Upper lobe of left lung (tissue), 6 donors: ENCODE data around the gene PDRG1. TPM values are rescaled to one million over a fixed set of nuclear protein-coding genes. Genes with fewer than 3 reads are reported as not detected.
A peak's percentile ranks its signal among the peaks of the same experiment; 100 is the strongest.

ENCODE experiments used
- ATAC-seq, 2 donors: fragments of 200-7000 bp; cut with Tn5 transposase; one replicate each; pipeline ENCODE4 v1.9.1; 2022; ENCODE audit warnings: mild to moderate bottlenecking in 2 of 2, moderate library complexity in 2 of 2; ENCODE audit not compliant: low FRiP score in 2 of 2
- DNase-seq, 2 donors: peaks; one replicate each; pipeline ENCODE4 v3.0.0-alpha.2; 2019 to 2020
- H3K27ac ChIP-seq, 4 donors: fragments of 200-600 bp; sonication (generic); one replicate each; pipeline ENCODE4 v1.5.1; 2016 to 2019
- H3K27me3 ChIP-seq, 4 donors: fragments of 200-600 bp; sonication (generic); one replicate each; pipeline ENCODE4 v1.5.1; 2017 to 2019
- H3K36me3 ChIP-seq, 4 donors: fragments of 200-600 bp; sonication (generic); one replicate each; pipeline ENCODE4 v1.5.1; 2016 to 2019
- H3K4me1 ChIP-seq, 4 donors: fragments of 200-600 bp; sonication (generic); one replicate each; pipeline ENCODE4 v1.5.1; 2018 to 2019
- H3K4me3 ChIP-seq, 4 donors: fragments of 200-600 bp; sonication (generic); one replicate each; pipeline ENCODE4 v1.5.1; 2017 to 2019; ENCODE audit warnings: mild to moderate bottlenecking in 2 of 4, moderate library complexity in 1 of 4
- H3K9me3 ChIP-seq, 4 donors: fragments of 200-600 bp; sonication (generic); one replicate each; pipeline ENCODE4 v1.5.1; 2018 to 2019
- CTCF ChIP-seq, 6 experiments: fragments of 450-650 bp in 4 of 6; fragments of 200-600 bp in 2 of 6; sonication (generic) in 2 of 6; IDR thresholded peaks; one replicate each; pipeline ENCODE4 v1.5.1; 2016 to 2019; ENCODE audit warnings: antibody characterized with exemption in 6 of 6
- EP300 ChIP-seq, 4 donors: sonication (generic); formaldehyde crosslinking; IDR thresholded peaks; one replicate each; pipeline ENCODE4 v1.5.1; 2017; ENCODE audit warnings: antibody characterized with exemption in 4 of 4, control low read depth in 2 of 4
- POLR2A ChIP-seq, 4 donors: fragments of 450-650 bp; IDR thresholded peaks; one replicate each; pipeline ENCODE4 v1.5.1; 2016 to 2017; ENCODE audit warnings: antibody characterized with exemption in 4 of 4, mild to moderate bottlenecking in 2 of 4
- POLR2AphosphoS5 ChIP-seq, 2 donors: sonication (generic); formaldehyde crosslinking; IDR thresholded peaks; one replicate each; pipeline ENCODE4 v1.5.1; 2017; ENCODE audit warnings: antibody characterized with exemption in 2 of 2
- WGBS, 2 donors: methylation state at CpG; one replicate each; pipeline ENCODE4 v1.1.5; 2017 to 2018; 5-methylcytosine and 5-hydroxymethylcytosine counted together
- total RNA-seq, 6 donors: library from RNA; depleted of rRNA in 4 of 6; stranded (reverse); fragments of >200 nt in 4 of 6; gene quantifications; one replicate each; pipeline versions ENCODE4 v1.1.0 to v1.2.1, GENCODE V29; 2016 to 2021
- donor health status: DM: no; HTN: no; CAD: no; lungs with moderate emphysema.
- donor health status: DM: no; HTN: yes; CAD: no; lungs with severe emphysema.

PDRG1 gene
- total RNA-seq, 6 donors from 2014 or later: 3.0 to 11.8 (median 7.9) TPM

DNA sequence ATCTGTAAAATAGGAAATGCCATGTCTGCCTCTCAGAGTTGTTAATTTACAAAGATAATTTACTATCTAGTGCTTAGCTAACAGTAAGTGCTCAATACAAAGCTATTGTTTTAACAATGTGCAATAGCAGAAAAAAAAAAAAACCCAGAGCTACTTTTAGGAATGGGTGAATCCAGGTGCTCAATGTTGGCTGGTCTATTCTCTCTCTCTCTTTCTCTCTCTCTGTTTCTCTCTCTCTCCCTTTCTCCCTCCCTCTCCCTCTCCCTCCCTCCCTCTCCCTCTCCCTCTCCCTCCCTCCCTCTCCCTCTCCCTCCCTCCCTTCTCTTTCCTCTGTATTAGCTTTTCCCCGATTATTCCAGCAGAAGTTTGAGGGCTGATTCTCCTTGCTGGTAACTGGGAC, 14.0 kb downstream of the PDRG1 start:
- H3K27ac ChIP-seq: no peak overlapping the region
- WGBS, 2 donors: 39 to 67% methylated on average over 1 of the region's 1 CpG

GRCh38 chr20:31936420-31936819, 15.4 kb downstream of the PDRG1 start:
- Histone ChIP-seq H3K4me1 (no peaks in the 10 kb centered on the region), H3K9me3 (no peaks in the 10 kb centered on the region), H3K36me3 (no peaks in the 10 kb centered on the region), H3K4me3 (no peak overlapping the region), H3K27me3 (no peaks in the 10 kb centered on the region), H3K27ac (no peak overlapping the region)
- WGBS, 2 donors: 75 to 83% methylated on average over 4 of the region's 4 CpGs
- no peak for DNase-seq
- TF ChIP-seq POLR2A (IDR thresholded peaks at IDR 0.05) (no peak), CTCF (IDR thresholded peaks at IDR 0.05) (no peak), POLR2AphosphoS5 (IDR thresholded peaks at IDR 0.05) (no peak)
- ATAC-seq: no peak

More for the DNA sequence above, 14.0 kb downstream of the PDRG1 start:
- H3K4me3 ChIP-seq: no peak overlapping the region
- no peaks in the 10 kb centered on the region for H3K27me3 ChIP-seq
- DNase-seq: no peak
- H3K36me3 ChIP-seq: peaks cover 0 to 8% (median 3%) of the 10 kb centered on the region in 4 donors
- H3K9me3 ChIP-seq: no peaks in the 10 kb centered on the region
- H3K4me1 ChIP-seq: no peaks in the 10 kb centered on the region
- TF ChIP-seq EP300 (IDR thresholded peaks at IDR 0.05) (no peak), CTCF (IDR thresholded peaks at IDR 0.05) (no peak), POLR2A (IDR thresholded peaks at IDR 0.05) (no peak), POLR2AphosphoS5 (IDR thresholded peaks at IDR 0.05) (no peak)
- no peak for ATAC-seq

GRCh38 chr20:31934968-31935764, 16.7 kb downstream of the PDRG1 start:
- H3K36me3 ChIP-seq: no peaks in the 10 kb centered on the region
- no peak overlapping the region for H3K4me3 ChIP-seq
- TF ChIP-seq EP300 (IDR thresholded peaks at IDR 0.05): no peak
- no peak for TF ChIP-seq POLR2A (IDR thresholded peaks at IDR 0.05)
- TF ChIP-seq CTCF (IDR thresholded peaks at IDR 0.05): no peak
- no peak for TF ChIP-seq POLR2AphosphoS5 (IDR thresholded peaks at IDR 0.05)
- H3K4me1 ChIP-seq: no peaks in the 10 kb centered on the region
- DNase-seq (no peak), ATAC-seq (peak in 1 of 2 donors; percentile 26)
- H3K9me3 ChIP-seq: no peaks in the 10 kb centered on the region
- no peaks in the 10 kb centered on the region for H3K27me3 ChIP-seq
- 63 to 68% methylated on average over 7 to 8 of the region's 8 CpGs for WGBS, 2 donors
- no peak overlapping the region for H3K27ac ChIP-seq

- Histone ChIP-seq H3K27ac (no peak overlapping the region), H3K36me3 (no peaks in the 10 kb centered on the region), H3K4me1 (no peaks in the 10 kb centered on the region), H3K4me3 (no peak overlapping the region), H3K27me3 (no peaks in the 10 kb centered on the region), H3K9me3 (no peaks in the 10 kb centered on the region)
- WGBS, 2 donors: 86% methylated on average over 14 of the region's 14 CpGs
- DNase-seq (peak in 1 of 2 donors; percentile 64), ATAC-seq (no peak)
- TF ChIP-seq POLR2A (IDR thresholded peaks at IDR 0.05) (no peak), POLR2AphosphoS5 (IDR thresholded peaks at IDR 0.05) (no peak)
Observed at GRCh38 chr20:31934491-31934890, 17.4 kb downstream of the PDRG1 start.

DNA sequence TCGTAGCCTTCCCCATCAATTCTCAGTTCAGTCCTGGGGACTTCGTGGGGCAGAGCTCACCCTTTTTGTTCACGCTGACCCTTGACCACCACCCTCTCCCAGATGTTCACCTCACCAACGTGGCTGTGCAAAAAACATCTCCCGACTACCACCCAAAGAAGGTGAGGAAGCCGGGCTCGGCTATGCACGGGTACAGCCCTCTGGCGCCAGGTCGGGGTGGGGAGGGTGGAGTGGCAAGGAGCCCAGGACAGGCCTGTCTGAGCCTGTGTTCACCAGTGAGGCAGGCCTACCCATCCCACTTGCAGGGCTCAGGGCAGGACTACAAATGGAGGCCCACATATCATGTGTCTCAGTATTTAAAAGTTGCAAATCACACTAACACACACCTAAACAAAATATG, 18.1 kb downstream of the PDRG1 start:
- 80 to 92% methylated on average over 6 to 10 of the region's 10 CpGs for WGBS, 2 donors
- Histone ChIP-seq H3K4me3 (no peak overlapping the region), H3K9me3 (no peaks in the 10 kb centered on the region), H3K4me1 (no peaks in the 10 kb centered on the region), H3K36me3 (no peaks in the 10 kb centered on the region), H3K27me3 (no peaks in the 10 kb centered on the region), H3K27ac (no peak overlapping the region)
- no peak for ATAC-seq
- peak in 1 of 2 donors; percentile 37 for DNase-seq
- TF ChIP-seq CTCF (IDR thresholded peaks at IDR 0.05) (no peak), POLR2A (IDR thresholded peaks at IDR 0.05) (no peak), POLR2AphosphoS5 (IDR thresholded peaks at IDR 0.05) (no peak), EP300 (IDR thresholded peaks at IDR 0.05) (no peak)
